Keratinocyte (primary cell): ENCODE measurements around the gene AGER.

Source experiments
- EZH2 ChIP-seq: IDR thresholded peaks from one replicate; pipeline ENCODE4 v1.6.1; 2012; ENCODE audit warnings: inconsistent platforms, mild to moderate bottlenecking, low read length, moderate library complexity
- TF ChIP-seq, protein P1 (sequence below), 3 experiments: IDR thresholded peaks in 1 of 3; conservative IDR thresholded peaks in 1 of 3; optimal IDR thresholded peaks in 1 of 3; 2 replicates in 2 of 3; 3 replicates in 1 of 3; pipeline versions ENCODE3 to v1.5.1; 2011; ENCODE audit warnings: low read length in 3 of 3, mild to moderate bottlenecking in 3 of 3, moderate library complexity in 2 of 3, control low read depth in 1 of 3, inconsistent platforms in 1 of 3; ENCODE audit not compliant: insufficient read depth in 2 of 3; ENCODE audit errors: extremely low read depth in 1 of 3

DNA sequence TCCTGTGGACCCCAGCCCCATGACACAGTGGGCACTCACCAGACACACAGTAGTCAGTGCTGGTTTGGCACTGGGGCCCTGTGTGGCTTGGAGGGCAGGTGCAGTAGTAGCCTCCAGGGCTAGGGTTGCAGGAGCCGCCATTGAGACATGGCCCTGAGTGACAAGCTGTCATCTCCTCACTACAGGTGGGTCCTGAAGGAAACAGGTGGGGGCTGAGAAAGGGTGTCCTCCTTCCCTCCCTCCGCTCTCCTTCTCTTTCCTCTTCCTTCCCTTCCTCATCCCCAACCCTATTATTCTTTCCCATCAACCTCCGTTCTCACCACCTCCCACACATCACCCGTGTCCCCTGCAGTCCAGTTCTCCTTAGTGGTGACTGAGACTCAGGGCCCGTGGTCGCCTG is 29.6 kb upstream of the AGER start:
- TF ChIP-seq, protein P1, sequence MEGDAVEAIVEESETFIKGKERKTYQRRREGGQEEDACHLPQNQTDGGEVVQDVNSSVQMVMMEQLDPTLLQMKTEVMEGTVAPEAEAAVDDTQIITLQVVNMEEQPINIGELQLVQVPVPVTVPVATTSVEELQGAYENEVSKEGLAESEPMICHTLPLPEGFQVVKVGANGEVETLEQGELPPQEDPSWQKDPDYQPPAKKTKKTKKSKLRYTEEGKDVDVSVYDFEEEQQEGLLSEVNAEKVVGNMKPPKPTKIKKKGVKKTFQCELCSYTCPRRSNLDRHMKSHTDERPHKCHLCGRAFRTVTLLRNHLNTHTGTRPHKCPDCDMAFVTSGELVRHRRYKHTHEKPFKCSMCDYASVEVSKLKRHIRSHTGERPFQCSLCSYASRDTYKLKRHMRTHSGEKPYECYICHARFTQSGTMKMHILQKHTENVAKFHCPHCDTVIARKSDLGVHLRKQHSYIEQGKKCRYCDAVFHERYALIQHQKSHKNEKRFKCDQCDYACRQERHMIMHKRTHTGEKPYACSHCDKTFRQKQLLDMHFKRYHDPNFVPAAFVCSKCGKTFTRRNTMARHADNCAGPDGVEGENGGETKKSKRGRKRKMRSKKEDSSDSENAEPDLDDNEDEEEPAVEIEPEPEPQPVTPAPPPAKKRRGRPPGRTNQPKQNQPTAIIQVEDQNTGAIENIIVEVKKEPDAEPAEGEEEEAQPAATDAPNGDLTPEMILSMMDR (optimal IDR thresholded peaks at IDR 0.05 in 1 of 3, IDR thresholded peaks at IDR 0.05 in 1 of 3, conservative IDR thresholded peaks at IDR 0.05 in 1 of 3; ENCODE audit: extremely low read depth in 1 of 3, insufficient read depth in 2 of 3, low read length in 3 of 3) = no peak
- TF ChIP-seq EZH2 = no peak
